A549 (cell line): ENCODE results near the gene MAGEL2.

Experiments
- CTCF ChIP-seq: fragments of >200 bp; sonication (Bioruptor Twin); formaldehyde crosslinking; IDR thresholded peaks from 3 replicates; pipeline ENCODE4 v1.5.1; 2016
- POLR2A ChIP-seq: IDR thresholded peaks from 2 replicates; pipeline ENCODE4 v1.6.1; 2012; ENCODE audit warnings: mild to moderate bottlenecking, low read length
- REST ChIP-seq: fragments of 200-600 bp; sonication (generic); IDR thresholded peaks from 2 replicates; pipeline ENCODE4 v1.6.1; 2016; ENCODE audit warnings: antibody characterized with exemption, mild to moderate bottlenecking, moderate library complexity
- SMC3 ChIP-seq: fragments of >200 bp; sonication (Bioruptor Twin); formaldehyde crosslinking; IDR thresholded peaks from 3 replicates; pipeline ENCODE4 v1.6.1; 2018; ENCODE audit warnings: inconsistent platforms

DNA sequence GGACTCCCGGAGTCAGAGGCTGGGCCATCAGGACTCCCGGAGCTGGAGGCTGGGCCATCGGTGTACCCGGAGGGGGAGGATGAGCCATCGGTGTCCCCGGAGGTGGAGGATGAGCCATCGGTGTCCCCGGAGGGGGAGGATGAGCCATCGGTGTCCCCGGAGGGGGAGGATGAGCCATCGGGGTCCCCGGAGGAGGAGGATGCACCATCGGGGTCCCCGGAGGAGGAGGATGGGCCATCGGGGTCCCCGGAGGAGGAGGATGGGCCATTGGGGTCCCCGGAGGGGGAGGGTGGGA is 719 bp downstream of the MAGEL2 start:
- TF ChIP-seq CTCF, result no peak
- no peak for TF ChIP-seq REST
- no peak for TF ChIP-seq SMC3
- TF ChIP-seq POLR2A, result no peak
